Measurements from ENCODE around the gene CASP6. TPM values are rescaled to one million over a fixed set of nuclear protein-coding genes. Genes with fewer than 3 reads are reported as not detected.
A peak's percentile ranks its signal among the peaks of the same experiment; 100 is the strongest.

CASP6 gene
- total and polyA plus RNA-seq, 2 of the 8 experiments (the other 6 are each of a cell fraction or from before 2014, with no cell fraction given), result 29.5 to 35.1 TPM

- Histone ChIP-seq H3K9me3 (ENCODE audit: insufficient read depth in 2 of 2, low read depth in 1 of 2, low read length in 1 of 2) (no peaks in the 10 kb centered on the region), H2BK12ac (ENCODE audit: low read depth, low read length) (no peak overlapping the region), H2AFZ (ENCODE audit: low read length) (no peak overlapping the region), H3K4ac (replicated peaks; ENCODE audit: insufficient read length, low read depth, low read length) (no peak overlapping the region), H3K27ac (ENCODE audit: low read depth, low read length) (no peak overlapping the region), H3K56ac (replicated peaks; ENCODE audit: insufficient read length, low read depth, low read length) (no peak overlapping the region), H4K5ac (ENCODE audit: insufficient read length, low read depth, low read length) (peak overlapping the region; percentile 47), H3K36me3 (ENCODE audit: control insufficient read depth in 2 of 4, insufficient read depth in 4 of 4, low read length in 3 of 4) (peaks cover 0 to 8% (median 3%) of the 10 kb centered on the region in 4 experiments; a peak in 3 of 8 replicates), H3K4me1 (replicated peaks in 1 of 4; ENCODE audit: control insufficient read depth in 3 of 4, insufficient read depth in 4 of 4, low read length in 3 of 4) (peaks cover 0 to 6% (median 4%) of the 10 kb centered on the region in 4 experiments), H3K79me1 (ENCODE audit: low read depth, low read length) (no peaks in the 10 kb centered on the region), H3K14ac (ENCODE audit: insufficient read length) (no peak overlapping the region), H3K27me3 (replicated peaks in 1 of 4; ENCODE audit: control insufficient read depth in 3 of 4, extremely low read depth in 1 of 4, insufficient read depth in 3 of 4, low read length in 3 of 4) (no peaks in the 10 kb centered on the region), H3K4me2 (ENCODE audit: insufficient read depth in 1 of 2, low read depth in 2 of 2, low read length in 2 of 2) (peak overlapping the region; percentile 68 to 77), H2BK15ac (ENCODE audit: low read length) (no peak overlapping the region), H3K23ac (ENCODE audit: insufficient read length) (no peak overlapping the region), H2BK5ac (ENCODE audit: low read depth, low read length) (0 out of 2 replicates have a peak overlapping the region, but pooled peaks have one; percentile 77), H3K18ac (ENCODE audit: extremely low read depth, low read length) (no peak overlapping the region; the same call in 1 of the 2 replicates), H4K91ac (replicated peaks; ENCODE audit: insufficient read length, low read length) (peak overlapping the region; percentile 19), H2AK5ac (ENCODE audit: low read depth, low read length) (no peak overlapping the region), H4K20me1 (replicated peaks in 1 of 2; ENCODE audit: control insufficient read depth in 1 of 2, insufficient read depth in 2 of 2, low read length in 2 of 2) (no peaks in the 10 kb centered on the region), H2BK120ac (replicated peaks; ENCODE audit: low read depth, low read length) (no peak overlapping the region), H2BK20ac (ENCODE audit: low read length) (no peak overlapping the region), H3K9ac (replicated peaks in 1 of 4; ENCODE audit: extremely low read depth in 1 of 4, low read depth in 3 of 4, low read length in 3 of 4) (peak overlapping the region in 3 of 4 experiments; percentile 61 to 84 (median 82); a peak in 5 of 7 replicates), H4K8ac (ENCODE audit: extremely low read depth, insufficient read depth, low read length) (peak overlapping the region; percentile 85), H3K79me2 (ENCODE audit: control insufficient read depth in 1 of 2, insufficient read depth in 2 of 2, low read length in 2 of 2) (peaks cover 0 to 14% of the 10 kb centered on the region in 2 experiments; a peak in 2 of 4 replicates), H3K23me2 (ENCODE audit: low read depth, low read length) (peaks cover 10% of the 10 kb centered on the region; the same call in 1 of the 2 replicates), H3K4me3 (ENCODE audit: extremely low read depth in 1 of 4, insufficient read depth in 2 of 4, low read depth in 3 of 4, low read length in 4 of 4) (peak overlapping the region; percentile 68 to 85 (median 76))
- CTCF ChIA-PET (ENCODE audit: partially characterized antibody), result interaction anchor here (0.7 to 2.6 kb wide), 13 partner anchors 11 to 275 kb away, joined by 3 to 9 read pairs (median 3); partner anchors contain the start of genes CFI and MCUB
- POLR2A ChIA-PET (ENCODE audit: partially characterized antibody), result interaction anchor here (0.8 to 2.3 kb wide), 14 partner anchors 10 to 284 kb away, joined by 3 to 10 read pairs (median 4); partner anchors contain the start of genes GAR1 and PLA2G12A
- FAIRE-seq, result no peak
- no peak for DNase-seq (ENCODE audit: low read depth in 1 of 2, low spot score in 2 of 2)
- WGBS, 2 experiments (ENCODE audit: extremely low coverage in 1 of 2, insufficient coverage in 1 of 2, insufficient read length in 1 of 2, insufficient replicate concordance in 2 of 2, low coverage in 1 of 2, low lambda C conversion rate in 2 of 2, missing lambda C conversion rate in 1 of 2), result 39% methylated on average over 10 of the region's 11 CpGs; no CpG with 5 or more reads in 1 of the 2 experiments
- TF ChIP-seq SUZ12 (IDR thresholded peaks at IDR 0.05; ENCODE audit: low read length) (no peak), POU5F1 (IDR thresholded peaks at IDR 0.05; ENCODE audit: low read depth, low read length) (no peak), CBX5 (IDR thresholded peaks at IDR 0.05; ENCODE audit: low read depth, low read length) (no peak), RBBP5 (IDR thresholded peaks at IDR 0.05; ENCODE audit: borderline replicate concordance, low read depth, low read length) (no peak), RXRA (IDR thresholded peaks at IDR 0.05; ENCODE audit: insufficient read depth, low read depth, low read length) (no peak)
Measured at GRCh38 chr4:109703664-109704361, 568 bp upstream of the CASP6 start.
